MCF 10A (cell line): Measurements from ENCODE around the gene FBRSL1. TPM values are rescaled to one million over a fixed set of nuclear protein-coding genes. Genes with fewer than 3 reads are reported as not detected.

ENCODE experiments used
- BruUV-seq: library from RNA; stranded (reverse); fragments of 400-500 nt; replicated peaks from 2 replicates; lab custom pipeline; 2021; lab: Mats Ljungman, UMichigan
- CTCF ChIA-PET: fragments of 300-600 bp; sonication (Branson Sonifier 250); formaldehyde crosslinking; extraction: SDS; loops from one replicate; lab custom pipeline; 2021; ENCODE audit warnings: antibody characterized with exemption, inconsistent platforms; lab: Yijun Ruan, JAX
- POLR2A ChIA-PET: fragments of 300-600, 350-650 bp; sonication (Branson Sonifier 250); formaldehyde crosslinking; extraction: SDS; loops from one replicate; lab custom pipeline; 2020; ENCODE audit warnings: antibody characterized with exemption, inconsistent platforms; lab: Yijun Ruan, JAX
- DNase-seq: peaks from one replicate; pipeline ENCODE4 v3.0.0-alpha.2; 2018; ENCODE audit not compliant: unreplicated experiment
- H3K27ac Mint-ChIP-seq: one replicate; pipeline ENCODE4 v1.8.0; 2022; ENCODE audit warnings: mild to moderate bottlenecking, low read depth, mixed read lengths; ENCODE audit not compliant: unreplicated experiment
- H3K27me3 Mint-ChIP-seq: one replicate; pipeline ENCODE4 v1.8.0; 2022; ENCODE audit warnings: mixed read lengths; ENCODE audit not compliant: insufficient read depth, unreplicated experiment
- H3K36me3 Mint-ChIP-seq: one replicate; pipeline ENCODE4 v1.8.0; 2022; ENCODE audit warnings: mild to moderate bottlenecking, moderate library complexity, mixed read lengths; ENCODE audit not compliant: insufficient read depth, unreplicated experiment
- H3K4me1 Mint-ChIP-seq: one replicate; pipeline ENCODE4 v1.8.0; 2022; ENCODE audit warnings: mixed read lengths; ENCODE audit not compliant: insufficient read depth, unreplicated experiment
- H3K4me3 Mint-ChIP-seq: one replicate; pipeline ENCODE4 v1.8.0; 2022; ENCODE audit warnings: mild to moderate bottlenecking, moderate library complexity, mixed read lengths; ENCODE audit not compliant: unreplicated experiment
- H3K9me3 Mint-ChIP-seq: one replicate; pipeline ENCODE4 v1.8.0; 2022; ENCODE audit warnings: mixed read lengths; ENCODE audit not compliant: unreplicated experiment
- CTCF ChIP-seq: fragments of 200-600 bp; IDR thresholded peaks from one replicate; pipeline ENCODE4 v1.8.0; 2022; ENCODE audit warnings: antibody characterized with exemption, mild to moderate bottlenecking; ENCODE audit not compliant: unreplicated experiment
- intact Hi-C: fragments of 100-400 bp; cut with micrococcal nuclease; formaldehyde crosslinking; loops from 2 replicates; pipeline ENCODE4 v1.14.1; 2022
- total RNA-seq: library from RNA; stranded (reverse); gene quantifications from 2 replicates; pipeline ENCODE4 v1.2.3, GENCODE V29; 2022

Gene FBRSL1
- total RNA-seq, 1 experiment from 2014 or later: 47.4 TPM

GRCh38 chr12:132549059-132549458, 59.1 kb downstream of the FBRSL1 start:
- Mint-ChIP-seq H3K4me1 (no peaks in the 10 kb centered on the region), H3K27ac (no peak overlapping the region), H3K36me3 (peaks cover 7% of the 10 kb centered on the region), H3K27me3 (no peaks in the 10 kb centered on the region), H3K9me3 (no peaks in the 10 kb centered on the region), H3K4me3 (no peak overlapping the region)
- no peak for DNase-seq
- intact Hi-C loops: no loop called here
- CTCF ChIA-PET: no interaction called here
- no TSS peak for BruUV-seq
- POLR2A ChIA-PET: no interaction called here
- no peak for TF ChIP-seq CTCF

GRCh38 chr12:132550014-132550802, 60.3 kb downstream of the FBRSL1 start:
- no peaks in the 10 kb centered on the region for H3K27me3 Mint-ChIP-seq
- no peak for TF ChIP-seq CTCF
- H3K27ac Mint-ChIP-seq: no peak overlapping the region
- no peak overlapping the region for H3K4me3 Mint-ChIP-seq
- DNase-seq: no peak
- no peaks in the 10 kb centered on the region for H3K4me1 Mint-ChIP-seq
- peaks cover 7% of the 10 kb centered on the region for H3K36me3 Mint-ChIP-seq
- no peaks in the 10 kb centered on the region for H3K9me3 Mint-ChIP-seq
- no TSS peak for BruUV-seq
- ChIA-PET CTCF (no interaction called here), POLR2A (interaction anchor here (1.1 kb wide), 1 partner anchor 11 kb away, joined by 4 read pairs; no protein-coding TSS in a partner anchor)
- intact Hi-C loops: no loop called here

DNA sequence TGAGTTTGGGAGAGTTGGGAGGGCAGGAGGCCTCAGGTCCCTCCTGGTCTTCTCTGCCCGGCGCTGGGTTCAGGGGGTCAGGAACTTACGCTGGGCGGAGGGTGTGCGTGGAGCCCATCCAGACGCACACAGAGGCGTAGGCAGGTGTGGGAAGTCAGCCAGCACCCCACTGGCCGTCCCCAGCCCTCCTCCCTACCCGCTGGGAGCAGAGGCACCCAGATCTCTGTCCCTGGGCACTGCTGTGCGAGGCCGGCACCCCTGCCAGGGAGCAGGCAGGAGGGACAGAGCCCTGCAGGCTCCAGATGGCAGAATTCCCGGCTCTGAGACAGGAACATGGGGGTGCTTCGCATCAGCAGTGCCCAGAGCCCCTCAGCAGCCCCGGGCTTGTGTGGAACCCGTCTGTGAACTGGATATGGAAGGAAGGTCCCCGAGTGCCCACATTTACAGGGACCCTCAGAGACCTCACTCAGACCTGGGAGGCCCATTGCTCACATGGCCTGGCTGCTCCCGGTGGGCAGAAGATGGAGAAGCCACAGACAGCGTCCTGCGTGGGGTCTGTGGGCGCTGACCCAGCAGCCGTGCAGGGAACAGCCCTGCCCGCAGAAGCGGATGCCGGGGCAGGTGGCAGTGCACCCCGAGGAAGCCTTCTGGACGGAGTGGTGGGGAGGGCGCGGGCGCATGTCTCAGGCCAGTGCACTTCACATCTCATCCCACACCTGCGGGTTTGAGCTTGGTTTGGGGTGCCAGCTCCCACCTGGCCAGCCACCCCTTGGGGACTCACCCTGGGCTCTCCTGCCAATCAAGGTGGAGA, 61.1 kb downstream of the FBRSL1 start:
- CTCF ChIA-PET: no interaction called here
- Mint-ChIP-seq H3K27ac (no peak overlapping the region), H3K9me3 (no peaks in the 10 kb centered on the region), H3K27me3 (no peaks in the 10 kb centered on the region), H3K4me1 (no peaks in the 10 kb centered on the region), H3K4me3 (no peak overlapping the region), H3K36me3 (peaks cover 7% of the 10 kb centered on the region)
- POLR2A ChIA-PET: interaction anchor here (1.1 kb wide), 1 partner anchor 10 kb away, joined by 4 read pairs; no protein-coding TSS in a partner anchor
- intact Hi-C loops: no loop called here
- BruUV-seq: no TSS peak
- TF ChIP-seq CTCF: no peak
- no peak for DNase-seq

DNA sequence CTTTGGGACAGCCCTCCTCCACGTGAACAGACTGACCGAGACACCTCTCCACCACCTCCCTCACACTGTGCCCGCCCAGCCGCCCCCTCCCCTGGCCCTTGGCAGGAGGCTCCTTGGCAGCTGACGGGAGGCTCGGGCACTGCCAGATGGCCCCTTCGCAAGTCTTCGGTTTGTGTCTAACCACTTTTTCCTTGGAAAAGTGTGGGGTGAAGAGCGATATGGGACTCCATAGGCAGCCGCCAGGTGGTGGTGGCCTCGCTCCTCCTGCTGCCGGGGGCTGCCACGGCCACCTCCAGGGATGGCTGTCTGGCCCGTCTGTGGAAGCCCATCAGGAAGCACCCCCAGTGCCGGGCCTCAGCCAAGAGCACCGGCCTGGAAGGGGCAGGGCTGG, 61.7 kb downstream of the FBRSL1 start:
- H3K4me3 Mint-ChIP-seq: no peak overlapping the region
- no peak for TF ChIP-seq CTCF
- no peaks in the 10 kb centered on the region for H3K9me3 Mint-ChIP-seq
- H3K27ac Mint-ChIP-seq: no peak overlapping the region
- ChIA-PET CTCF (no interaction called here), POLR2A (interaction anchor here (1.1 kb wide), 1 partner anchor 10 kb away, joined by 4 read pairs; no protein-coding TSS in a partner anchor)
- intact Hi-C loops: no loop called here
- no peaks in the 10 kb centered on the region for H3K27me3 Mint-ChIP-seq
- no peaks in the 10 kb centered on the region for H3K4me1 Mint-ChIP-seq
- no TSS peak for BruUV-seq
- no peak for DNase-seq
- H3K36me3 Mint-ChIP-seq: peaks cover 7% of the 10 kb centered on the region
